CD4-positive, alpha-beta T cell treated with Interleukin-17A for 4 hours (primary cell): ENCODE measurements around the gene IRF6.
"Not testable (repeated sequence)": the region's sequence is repeated elsewhere in the genome, so short reads cannot be mapped to it uniquely, and the experiment has no call there.

Experiments
- DNase-seq: peaks from one replicate; pipeline ENCODE4 v3.0.0-alpha.2; 2020; ENCODE audit warnings: mixed read lengths

Gene IRF6

GRCh38 chr1:209822706-209823105 is 16.8 kb upstream of the IRF6 start:
- no peak for DNase-seq

- DNase-seq: no peak
Observed at GRCh38 chr1:209820986-209821385, 15.0 kb upstream of the IRF6 start.

- DNase-seq: no peak
Observed at GRCh38 chr1:209819058-209819457, 13.1 kb upstream of the IRF6 start.

- no peak for DNase-seq
Observed at GRCh38 chr1:209817691-209818090, 11.7 kb upstream of the IRF6 start.

- no peak for DNase-seq
Observed at GRCh38 chr1:209816923-209817322, 11.0 kb upstream of the IRF6 start.

- no peak for DNase-seq
Observed at GRCh38 chr1:209815931-209816341, 10.0 kb upstream of the IRF6 start.

GRCh38 chr1:209815490-209815889 is 9.5 kb upstream of the IRF6 start:
- DNase-seq: no peak

GRCh38 chr1:209813902-209814301 is 8.0 kb upstream of the IRF6 start:
- DNase-seq: no peak

GRCh38 chr1:209810783-209811182 is 4.8 kb upstream of the IRF6 start:
- no peak for DNase-seq

GRCh38 chr1:209809611-209810010 is 3.7 kb upstream of the IRF6 start:
- DNase-seq: no peak

GRCh38 chr1:209808059-209808581 is 2.2 kb upstream of the IRF6 start:
- no peak for DNase-seq

- DNase-seq: no peak
Observed at GRCh38 chr1:209807509-209807908, 1.6 kb upstream of the IRF6 start.

- DNase-seq: no peak
Observed at GRCh38 chr1:209805341-209805781, 581 bp downstream of the IRF6 start.

GRCh38 chr1:209803568-209803967 is 2.4 kb downstream of the IRF6 start:
- no peak for DNase-seq

- no peak for DNase-seq
Observed at GRCh38 chr1:209802780-209803152, 3.2 kb downstream of the IRF6 start.

GRCh38 chr1:209802117-209802779 is 3.7 kb downstream of the IRF6 start:
- DNase-seq: no peak

GRCh38 chr1:209800984-209801834 is 4.7 kb downstream of the IRF6 start:
- no peak for DNase-seq

- DNase-seq: no peak
Observed at GRCh38 chr1:209797978-209798639, 7.8 kb downstream of the IRF6 start.

GRCh38 chr1:209793711-209794110 is 12.2 kb downstream of the IRF6 start:
- not testable (repeated sequence) for DNase-seq

- DNase-seq: no peak
Observed at GRCh38 chr1:209791920-209792319, 14.0 kb downstream of the IRF6 start.

GRCh38 chr1:209790286-209791193 is 15.4 kb downstream of the IRF6 start:
- no peak for DNase-seq

GRCh38 chr1:209789245-209789644 is 16.7 kb downstream of the IRF6 start:
- DNase-seq: no peak
